GM12872 (cell line): ENCODE data around the gene PLA2G4D.

Experiments
- CTCF ChIP-seq: IDR thresholded peaks from 3 replicates; pipeline ENCODE4 v1.5.1; 2011; ENCODE audit warnings: low read depth, mild to moderate bottlenecking, low read length, moderate library complexity; ENCODE audit not compliant: insufficient read depth

Gene PLA2G4D

GRCh38 chr15:42082823-42083604 is 11.3 kb downstream of the PLA2G4D start:
- TF ChIP-seq CTCF: no peak

- TF ChIP-seq CTCF: no peak
Measured at GRCh38 chr15:42082141-42082540, 12.2 kb downstream of the PLA2G4D start.

- TF ChIP-seq CTCF: no peak
Measured at GRCh38 chr15:42080919-42081830, 13.2 kb downstream of the PLA2G4D start.

GRCh38 chr15:42080186-42080918 is 14.0 kb downstream of the PLA2G4D start:
- TF ChIP-seq CTCF: 0 out of 3 replicates have a peak, but pooled peaks have one; percentile 3

GRCh38 chr15:42079401-42079908 is 14.9 kb downstream of the PLA2G4D start:
- TF ChIP-seq CTCF: no peak

- no peak for TF ChIP-seq CTCF
Measured at GRCh38 chr15:42078903-42079302, 15.5 kb downstream of the PLA2G4D start.
